AG09319 (cell line): ENCODE results near the gene DCXR.

Experiments
- DNase-seq: peaks from one replicate; pipeline ENCODE4 v3.0.0-alpha.2; 2010; ENCODE audit warnings: low read depth; ENCODE audit errors: extremely low read depth
- CTCF ChIP-seq: IDR thresholded peaks from 2 replicates; pipeline ENCODE4 v1.5.1; 2011; ENCODE audit warnings: low read depth, mild to moderate bottlenecking, inconsistent platforms, low read length, moderate library complexity

DCXR gene

GRCh38 chr17:82018152-82018988, 19.1 kb downstream of the DCXR start:
- DNase-seq: no peak
- no peak for TF ChIP-seq CTCF

- TF ChIP-seq CTCF: no peak
- DNase-seq: no peak
Measured at GRCh38 chr17:82017612-82018151, 19.8 kb downstream of the DCXR start.

GRCh38 chr17:82016875-82017459, 20.5 kb downstream of the DCXR start:
- no peak for DNase-seq
- no peak for TF ChIP-seq CTCF

- no peak for TF ChIP-seq CTCF
- DNase-seq: no peak
Measured at GRCh38 chr17:82016061-82016874, 21.2 kb downstream of the DCXR start.

GRCh38 chr17:82015311-82015971, 22.1 kb downstream of the DCXR start:
- no peak for DNase-seq
- TF ChIP-seq CTCF: no peak

- DNase-seq: no peak
Measured at GRCh38 chr17:82014971-82015310, 22.6 kb downstream of the DCXR start.

More at GRCh38 chr17:82014971-82015310, 22.6 kb downstream of the DCXR start:
- TF ChIP-seq CTCF: no peak
